DOHH2 (cell line): Measurements from ENCODE around the gene CCR6.

Source experiments
- H3F3A ChIP-seq: fragments of 200-600 bp; sonication (generic), shearing (Covaris generic); 2 replicates; pipeline ENCODE4 v1.6.0; 2016; ENCODE audit warnings: antibody characterized with exemption, mild to moderate bottlenecking; ENCODE audit not compliant: control insufficient read depth, insufficient read depth
- H3K27ac ChIP-seq: fragments of 200-600 bp; sonication (generic); 2 replicates; pipeline ENCODE4 v1.5.1; 2014; ENCODE audit warnings: low read depth, mild to moderate bottlenecking, low read length, moderate library complexity
- H3K27me3 ChIP-seq: fragments of 200-600 bp; sonication (generic); 2 replicates; pipeline ENCODE4 v1.6.1; 2014; ENCODE audit warnings: mild to moderate bottlenecking, low read length, mixed read lengths; ENCODE audit not compliant: control insufficient read depth
- H3K36me3 ChIP-seq: fragments of 200-600 bp; sonication (generic); 2 replicates; pipeline ENCODE4 v1.6.1; 2014; ENCODE audit warnings: mild to moderate bottlenecking, low read length, moderate library complexity, mixed read lengths; ENCODE audit not compliant: control insufficient read depth
- H3K4me1 ChIP-seq: fragments of 200-600 bp; sonication (generic); 2 replicates; pipeline ENCODE4 v1.6.1; 2014; ENCODE audit warnings: mild to moderate bottlenecking, low read length, mixed read lengths; ENCODE audit not compliant: control insufficient read depth
- H3K4me2 ChIP-seq: fragments of 200-600 bp; sonication (generic); 2 replicates; pipeline ENCODE4 v1.6.0; 2014; ENCODE audit warnings: mild to moderate bottlenecking, low read length, moderate library complexity
- H3K4me3 ChIP-seq: fragments of 200-600 bp; sonication (generic); 2 replicates; pipeline ENCODE4 v1.5.1; 2014; ENCODE audit warnings: mild to moderate bottlenecking, low read length, mixed read lengths
- H3K79me2 ChIP-seq: fragments of 200-600 bp; sonication (generic); 2 replicates; pipeline ENCODE4 v1.6.1; 2014; ENCODE audit warnings: mild to moderate bottlenecking, low read length, mixed read lengths; ENCODE audit not compliant: control insufficient read depth
- H3K9me2 ChIP-seq: fragments of 200-600 bp; sonication (generic); replicated peaks from 2 replicates; pipeline ENCODE4 v1.6.1; 2014; ENCODE audit warnings: mild to moderate bottlenecking, low read length, mixed read lengths; ENCODE audit not compliant: control insufficient read depth
- H3K9me3 ChIP-seq: fragments of 200-600 bp; sonication (generic); 2 replicates; pipeline ENCODE4 v1.6.1; 2014; ENCODE audit warnings: antibody characterized with exemption, low read length, mixed read lengths; ENCODE audit not compliant: control insufficient read depth, insufficient read depth
- H4K20me1 ChIP-seq: fragments of 200-600 bp; sonication (generic); 2 replicates; pipeline ENCODE4 v1.6.0; 2014; ENCODE audit warnings: low read depth, mild to moderate bottlenecking, antibody characterized with exemption, low read length, moderate library complexity; ENCODE audit not compliant: control insufficient read depth, insufficient read depth
- EZH2phosphoT487 ChIP-seq: fragments of 200-600 bp; sonication (generic); IDR thresholded peaks from 2 replicates; pipeline ENCODE4 v1.6.1; 2017; ENCODE audit warnings: borderline replicate concordance, mild to moderate bottlenecking, antibody characterized with exemption, low read length, moderate library complexity, mixed read lengths
- TF ChIP-seq, protein P1 (sequence below): fragments of 200-600 bp; sonication (generic); IDR thresholded peaks from one replicate; pipeline ENCODE4 v1.5.1; 2014; ENCODE audit warnings: antibody characterized with exemption, mild to moderate bottlenecking, low read depth, low read length; ENCODE audit not compliant: poor library complexity, severe bottlenecking

The CCR6 gene

DNA sequence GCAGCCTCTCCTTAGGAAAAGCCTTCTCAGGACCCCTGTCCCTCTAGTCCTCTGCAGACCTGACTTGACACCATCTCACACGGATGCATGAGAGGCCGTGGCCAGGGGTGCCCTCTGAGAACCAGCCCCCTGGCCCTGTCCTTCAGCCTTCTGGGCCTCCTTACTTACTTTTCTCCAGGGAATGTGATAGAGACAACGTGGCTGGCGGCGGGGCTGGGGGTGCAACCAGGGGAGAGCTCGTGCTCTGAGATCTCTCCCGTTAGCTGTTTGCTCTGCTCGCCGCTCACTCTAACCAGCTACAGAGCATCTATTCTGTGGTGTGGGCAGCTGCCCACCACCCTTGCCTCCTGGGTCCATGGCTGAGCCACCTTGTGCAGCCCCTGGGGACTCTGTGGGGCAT lies 20.1 kb downstream of the CCR6 start:
- TF ChIP-seq, protein P1, sequence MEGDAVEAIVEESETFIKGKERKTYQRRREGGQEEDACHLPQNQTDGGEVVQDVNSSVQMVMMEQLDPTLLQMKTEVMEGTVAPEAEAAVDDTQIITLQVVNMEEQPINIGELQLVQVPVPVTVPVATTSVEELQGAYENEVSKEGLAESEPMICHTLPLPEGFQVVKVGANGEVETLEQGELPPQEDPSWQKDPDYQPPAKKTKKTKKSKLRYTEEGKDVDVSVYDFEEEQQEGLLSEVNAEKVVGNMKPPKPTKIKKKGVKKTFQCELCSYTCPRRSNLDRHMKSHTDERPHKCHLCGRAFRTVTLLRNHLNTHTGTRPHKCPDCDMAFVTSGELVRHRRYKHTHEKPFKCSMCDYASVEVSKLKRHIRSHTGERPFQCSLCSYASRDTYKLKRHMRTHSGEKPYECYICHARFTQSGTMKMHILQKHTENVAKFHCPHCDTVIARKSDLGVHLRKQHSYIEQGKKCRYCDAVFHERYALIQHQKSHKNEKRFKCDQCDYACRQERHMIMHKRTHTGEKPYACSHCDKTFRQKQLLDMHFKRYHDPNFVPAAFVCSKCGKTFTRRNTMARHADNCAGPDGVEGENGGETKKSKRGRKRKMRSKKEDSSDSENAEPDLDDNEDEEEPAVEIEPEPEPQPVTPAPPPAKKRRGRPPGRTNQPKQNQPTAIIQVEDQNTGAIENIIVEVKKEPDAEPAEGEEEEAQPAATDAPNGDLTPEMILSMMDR, result no peak
- no peak for TF ChIP-seq EZH2phosphoT487
- peaks cover 19% of the 10 kb centered on the region for H3K4me1 ChIP-seq
- H3K36me3 ChIP-seq, result no peaks in the 10 kb centered on the region
- no peaks in the 10 kb centered on the region for H4K20me1 ChIP-seq
- H3K4me3 ChIP-seq, result no peak overlapping the region
- no peaks in the 10 kb centered on the region for H3F3A ChIP-seq
- H3K27me3 ChIP-seq, result peaks cover 3% of the 10 kb centered on the region
- H3K9me3 ChIP-seq, result no peaks in the 10 kb centered on the region
- H3K79me2 ChIP-seq, result no peaks in the 10 kb centered on the region
- H3K27ac ChIP-seq, result no peak overlapping the region
- H3K4me2 ChIP-seq, result no peak overlapping the region
- no peaks in the 10 kb centered on the region for H3K9me2 ChIP-seq

DNA sequence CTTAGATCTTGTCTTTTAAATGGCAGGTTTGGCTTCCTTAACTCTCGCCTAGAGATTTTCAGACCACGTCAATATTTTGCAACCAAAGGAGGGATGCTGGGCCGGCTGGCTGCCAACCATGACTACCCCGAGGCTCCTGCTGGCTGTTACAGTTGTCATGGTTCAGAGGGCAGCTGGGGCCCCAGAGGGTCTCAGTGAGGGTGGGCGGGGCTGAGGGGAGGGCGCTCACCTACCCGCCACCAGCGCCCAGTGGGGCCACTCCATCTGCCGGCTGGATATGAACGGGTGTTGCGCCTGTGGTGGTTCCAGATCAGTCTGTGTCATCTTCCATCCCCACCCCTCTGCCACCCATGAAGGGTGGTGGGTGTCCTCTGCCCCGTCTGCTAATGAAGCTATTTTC lies 22.6 kb downstream of the CCR6 start:
- H3K9me2 ChIP-seq, result no peaks in the 10 kb centered on the region
- H3F3A ChIP-seq, result no peaks in the 10 kb centered on the region
- H3K27me3 ChIP-seq, result peaks cover 3% of the 10 kb centered on the region
- H3K9me3 ChIP-seq, result no peaks in the 10 kb centered on the region
- H3K36me3 ChIP-seq, result no peaks in the 10 kb centered on the region
- H3K4me2 ChIP-seq, result peak overlapping the region; percentile 50
- no peaks in the 10 kb centered on the region for H4K20me1 ChIP-seq
- H3K4me1 ChIP-seq, result peaks cover 19% of the 10 kb centered on the region
- H3K79me2 ChIP-seq, result no peaks in the 10 kb centered on the region
- H3K27ac ChIP-seq, result no peak overlapping the region
- no peak for TF ChIP-seq EZH2phosphoT487
- TF ChIP-seq, protein P1, result no peak
- no peak overlapping the region for H3K4me3 ChIP-seq

DNA sequence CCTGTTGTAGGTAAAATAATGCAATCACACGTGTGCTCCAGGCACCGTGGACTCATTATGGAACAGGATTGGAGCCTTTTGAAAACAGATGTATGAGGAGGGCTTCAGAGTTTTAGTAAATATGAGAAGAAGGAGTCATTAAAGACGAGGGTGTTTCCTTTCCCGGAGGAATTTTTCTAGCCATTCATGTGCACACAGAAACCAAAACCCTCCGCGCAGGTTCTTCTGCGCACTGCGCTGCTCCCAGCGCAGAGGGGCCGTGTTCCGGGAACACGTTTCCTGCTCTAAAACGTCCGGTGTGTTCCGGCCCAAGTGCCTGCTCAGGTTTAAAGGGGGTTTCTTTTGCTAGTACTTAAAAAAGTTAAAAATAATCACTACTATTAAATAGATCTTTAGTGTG lies 23.2 kb downstream of the CCR6 start:
- Histone ChIP-seq H3K4me3 (peak overlapping the region; percentile 29), H3K27me3 (peaks cover 3% of the 10 kb centered on the region), H3K4me2 (peak overlapping the region; percentile 50), H3K9me3 (no peaks in the 10 kb centered on the region), H3F3A (no peaks in the 10 kb centered on the region), H3K4me1 (peaks cover 18% of the 10 kb centered on the region), H3K27ac (no peak overlapping the region), H3K9me2 (no peaks in the 10 kb centered on the region), H3K79me2 (no peaks in the 10 kb centered on the region), H4K20me1 (no peaks in the 10 kb centered on the region), H3K36me3 (no peaks in the 10 kb centered on the region)
- TF ChIP-seq, protein P1, result no peak
- TF ChIP-seq EZH2phosphoT487, result no peak
